Activated CD4-positive, alpha-beta T cell treated with anti-CD3 and anti-CD28 coated beads, Interleukin-2, Interleukin-4, amounts not matched to agents 100 ng/mL and 50 ng/mL, durations not matched to agents 16 hours and 8 hours (primary cell): ENCODE results near the gene RELL1.

Source experiments
- DNase-seq: peaks from one replicate; pipeline ENCODE4 v3.0.0-alpha.2; 2020; ENCODE audit warnings: low spot score

RELL1 gene, protein sequence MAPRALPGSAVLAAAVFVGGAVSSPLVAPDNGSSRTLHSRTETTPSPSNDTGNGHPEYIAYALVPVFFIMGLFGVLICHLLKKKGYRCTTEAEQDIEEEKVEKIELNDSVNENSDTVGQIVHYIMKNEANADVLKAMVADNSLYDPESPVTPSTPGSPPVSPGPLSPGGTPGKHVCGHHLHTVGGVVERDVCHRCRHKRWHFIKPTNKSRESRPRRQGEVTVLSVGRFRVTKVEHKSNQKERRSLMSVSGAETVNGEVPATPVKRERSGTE

DNA sequence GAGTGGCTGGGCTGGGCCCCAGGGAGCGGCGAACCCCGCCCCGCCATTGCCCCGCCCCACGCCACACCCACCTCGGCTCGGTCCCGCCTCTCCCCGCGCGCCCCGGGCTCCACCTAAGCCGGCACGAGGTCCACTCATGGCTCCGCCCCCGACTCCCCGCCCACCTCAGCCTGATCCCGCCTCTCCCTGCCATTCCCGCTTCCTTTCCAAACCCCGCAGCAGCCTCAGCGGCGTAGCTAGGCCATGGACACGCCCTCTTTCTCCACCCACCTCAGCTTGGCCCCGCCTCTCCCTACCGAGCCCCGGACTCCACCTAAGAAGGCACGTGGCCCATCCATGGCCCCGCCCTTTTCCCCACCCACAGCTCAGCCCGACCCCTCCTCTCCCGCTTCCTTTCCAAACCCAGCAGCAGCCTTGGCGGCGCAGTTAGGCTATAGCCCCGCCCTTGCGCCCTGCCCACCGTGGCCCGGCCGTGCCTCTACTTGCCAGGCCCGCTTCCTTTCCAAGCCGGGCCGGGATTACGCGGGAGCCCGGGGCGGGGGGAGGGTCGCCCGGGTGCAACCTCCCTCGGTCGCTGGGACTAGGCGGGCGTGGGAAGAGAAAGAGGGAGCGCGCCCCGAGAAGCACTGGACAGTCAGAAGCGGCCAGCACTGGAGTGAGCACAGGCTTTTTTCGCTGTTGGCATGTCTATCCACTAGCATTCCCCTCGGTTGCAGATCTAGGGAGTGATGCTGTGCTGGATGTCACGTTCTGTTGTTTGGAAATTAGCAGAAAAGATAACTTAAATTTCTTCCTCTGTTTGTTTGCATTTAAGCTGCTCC lies at the start of gene RELL1:
TSS of gene RELL1 (minus strand) at position 4 of the 821 bp plus-strand sequence. CDS start 89 bp downstream, outside the sequence.
- DNase-seq, result peak; percentile 100

DNA sequence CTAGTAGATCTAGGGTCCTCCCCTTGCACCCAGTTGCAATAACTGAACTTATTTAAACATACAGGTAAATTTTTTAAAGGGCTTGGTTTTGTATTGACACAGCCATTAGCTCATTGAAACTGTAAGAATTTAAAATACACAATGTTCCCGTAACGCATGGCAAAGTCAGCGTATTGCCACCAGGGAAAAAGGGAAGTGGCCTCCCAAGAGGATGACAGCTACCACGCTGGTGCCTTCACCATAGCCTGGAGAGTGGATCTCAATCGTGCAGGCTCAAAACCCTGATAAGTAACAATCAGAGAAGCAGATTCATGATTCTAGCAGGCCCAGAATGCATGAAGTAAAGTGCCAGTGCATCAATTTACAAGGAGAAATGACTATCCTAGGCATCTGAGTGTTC lies 49.4 kb upstream of the RELL1 start:
- DNase-seq, result no peak

DNA sequence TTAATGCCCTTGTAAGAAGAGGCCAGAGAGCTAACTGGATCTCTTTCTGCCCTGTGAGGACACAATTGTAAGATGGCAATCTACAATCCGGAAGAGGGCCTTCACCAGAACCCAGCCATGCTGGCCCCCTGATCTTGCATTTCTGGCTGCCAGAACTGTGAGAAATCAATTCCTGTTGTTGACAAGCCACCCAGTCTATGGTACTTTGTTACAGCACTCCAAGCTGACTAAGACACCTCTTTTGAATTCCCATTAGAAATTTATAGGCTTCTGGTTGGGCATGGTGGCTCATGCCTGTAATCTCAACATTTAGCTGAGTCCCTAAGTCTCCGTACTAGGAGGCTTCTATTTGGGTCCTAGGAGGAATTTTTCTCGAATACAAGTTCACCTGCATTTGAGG lies 48.8 kb upstream of the RELL1 start:
- DNase-seq, result no peak

DNA sequence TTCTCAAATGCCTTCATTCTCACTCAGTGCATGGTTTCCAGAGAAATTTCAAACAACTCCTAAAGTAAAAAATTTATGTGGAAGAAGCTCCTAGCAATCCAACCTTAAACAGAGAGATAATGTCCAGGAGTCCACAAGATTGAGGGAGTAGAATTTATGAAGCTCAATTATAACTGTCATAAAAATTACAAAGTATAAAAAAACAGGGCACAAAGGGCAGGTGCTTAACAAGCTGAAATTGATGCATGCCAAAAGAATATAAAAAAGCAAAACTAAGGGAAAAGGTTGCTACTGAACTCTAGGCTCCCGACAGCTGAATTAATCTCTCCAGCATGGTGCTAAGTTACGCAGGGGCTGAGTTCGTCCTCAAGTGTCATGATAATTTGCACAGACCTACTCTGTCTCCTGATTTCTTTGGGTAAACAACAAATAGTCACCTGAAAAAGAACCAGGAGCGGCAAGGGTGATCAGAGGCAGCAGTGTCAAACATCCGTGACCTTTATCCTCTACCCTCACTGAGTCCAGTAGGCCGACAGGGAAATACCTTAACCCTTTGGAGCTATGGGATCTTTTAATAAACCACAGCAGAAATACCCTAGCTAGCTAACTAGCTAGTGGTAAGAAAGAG lies 47.2 kb upstream of the RELL1 start:
- no peak for DNase-seq

DNA sequence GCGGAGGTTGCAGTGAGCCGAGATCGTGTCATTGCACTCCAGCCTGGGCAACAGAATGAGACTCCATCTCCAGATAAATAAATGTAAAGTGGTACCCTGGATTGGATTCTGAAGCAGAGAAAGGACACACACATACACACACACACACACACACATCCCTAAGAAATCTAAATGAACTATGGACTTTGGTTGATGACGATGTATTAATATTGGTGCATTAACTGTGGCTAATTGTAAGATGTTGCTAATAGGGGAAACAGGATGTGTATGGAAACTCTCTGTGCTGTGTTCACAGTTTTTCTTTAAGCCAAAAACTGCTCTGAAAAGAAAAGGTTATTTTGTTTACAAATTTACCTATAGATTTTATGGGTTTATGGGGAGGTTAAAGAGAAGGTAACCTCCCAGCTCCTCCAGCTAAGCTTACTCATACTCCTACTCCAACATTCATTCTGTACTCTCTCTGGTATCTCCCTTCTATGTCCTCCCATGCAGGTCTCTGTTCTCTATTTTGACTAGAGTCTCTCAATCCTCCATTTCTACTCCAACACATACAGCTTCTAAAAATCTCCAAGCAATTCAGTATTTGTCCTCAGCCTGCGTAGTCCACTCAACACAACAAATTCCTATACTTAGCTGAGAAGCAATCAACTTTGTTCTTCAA lies 46.5 kb upstream of the RELL1 start:
- no peak for DNase-seq

DNA sequence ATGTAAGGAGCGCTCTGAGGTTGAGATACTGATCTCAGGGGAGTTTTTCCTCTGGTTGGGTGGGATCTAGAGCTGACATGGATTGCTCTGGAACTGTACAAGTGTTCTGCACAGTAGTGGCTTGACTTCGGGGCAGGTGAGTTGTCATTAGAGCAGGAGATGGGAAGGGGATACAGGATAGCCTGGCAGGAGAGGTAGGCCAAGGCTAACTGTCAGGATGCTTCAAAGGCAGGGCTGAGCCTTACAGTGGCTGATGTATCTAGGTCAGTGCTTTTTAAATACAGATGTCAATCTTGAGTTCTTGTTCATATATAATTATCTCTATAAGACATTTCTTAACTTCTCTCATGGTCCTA lies 43.5 kb upstream of the RELL1 start:
- DNase-seq, result no peak

DNA sequence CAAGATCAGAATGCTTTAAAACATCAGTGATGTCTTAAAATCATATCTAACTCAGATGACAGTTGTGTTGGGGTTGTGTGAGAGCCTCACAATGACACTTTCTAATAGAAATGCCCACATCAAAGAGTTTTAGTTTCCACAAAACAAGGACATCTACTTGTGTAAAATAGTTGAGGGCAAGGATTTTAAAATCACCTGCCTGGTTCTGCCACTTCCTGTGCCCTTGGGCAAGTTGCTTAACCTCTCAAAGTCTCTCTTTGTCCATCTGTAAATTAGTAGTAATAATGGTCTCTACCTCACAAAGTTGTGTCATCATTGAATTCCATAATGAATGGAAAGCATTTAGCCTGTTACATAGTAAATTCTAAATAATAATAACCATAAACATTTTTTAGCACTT lies 41.9 kb upstream of the RELL1 start:
- no peak for DNase-seq

DNA sequence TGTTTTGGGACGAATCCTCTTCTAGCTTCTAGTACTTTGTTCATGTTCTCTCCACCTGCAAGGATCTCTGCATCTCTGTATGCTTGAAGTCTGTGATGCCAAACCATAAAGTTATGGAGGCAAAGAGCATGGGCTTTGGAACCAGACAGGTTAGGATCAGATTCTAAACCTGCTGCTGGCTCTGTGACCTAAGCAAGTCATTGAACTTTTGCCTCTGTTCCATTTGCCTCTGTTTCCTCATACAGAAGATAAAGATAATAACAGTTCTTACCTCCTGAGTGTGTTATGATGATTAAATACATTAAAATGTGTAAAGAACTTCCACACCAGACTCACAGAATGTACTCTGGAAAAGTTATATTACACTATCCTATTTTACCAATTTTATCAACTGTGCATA lies 41.5 kb upstream of the RELL1 start:
- no peak for DNase-seq

DNA sequence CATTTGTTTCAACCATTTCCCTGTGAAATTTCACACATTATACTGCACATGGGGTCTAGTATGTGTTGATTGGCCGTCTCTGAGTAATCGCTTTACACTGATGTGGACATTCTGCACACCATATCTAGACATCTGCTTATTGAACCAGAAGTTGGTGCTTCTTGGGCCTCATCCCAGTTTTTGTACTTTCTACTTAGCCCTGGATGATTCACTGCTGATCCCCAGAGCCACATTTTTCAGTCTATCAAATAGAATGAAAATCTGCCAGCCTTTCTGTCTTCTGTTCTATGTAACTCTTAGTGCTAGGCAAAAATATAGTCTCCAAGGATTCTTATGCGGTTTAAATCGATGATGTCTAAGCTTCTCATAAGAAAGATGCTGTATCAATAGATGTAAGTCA lies 40.5 kb upstream of the RELL1 start:
- DNase-seq, result no peak

DNA sequence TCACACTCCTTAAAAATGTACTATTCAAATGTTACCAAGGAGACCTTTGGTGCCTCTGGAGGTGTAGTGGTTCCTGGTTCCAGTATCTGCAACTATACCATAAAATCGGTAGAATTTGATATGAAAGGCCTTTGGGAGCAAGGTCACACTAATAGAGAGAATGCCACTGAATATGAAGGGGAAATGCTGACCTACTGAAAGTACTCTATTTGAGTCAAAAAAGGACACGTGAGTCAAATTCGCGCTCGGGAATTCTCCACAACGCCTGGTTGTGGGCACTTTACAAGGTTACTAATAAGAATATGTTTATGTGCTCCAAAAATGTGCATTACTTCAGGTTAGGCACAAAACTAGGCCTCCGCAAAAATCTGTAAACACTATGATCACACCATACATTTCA lies 39.5 kb upstream of the RELL1 start:
- DNase-seq, result peak; percentile 39

DNA sequence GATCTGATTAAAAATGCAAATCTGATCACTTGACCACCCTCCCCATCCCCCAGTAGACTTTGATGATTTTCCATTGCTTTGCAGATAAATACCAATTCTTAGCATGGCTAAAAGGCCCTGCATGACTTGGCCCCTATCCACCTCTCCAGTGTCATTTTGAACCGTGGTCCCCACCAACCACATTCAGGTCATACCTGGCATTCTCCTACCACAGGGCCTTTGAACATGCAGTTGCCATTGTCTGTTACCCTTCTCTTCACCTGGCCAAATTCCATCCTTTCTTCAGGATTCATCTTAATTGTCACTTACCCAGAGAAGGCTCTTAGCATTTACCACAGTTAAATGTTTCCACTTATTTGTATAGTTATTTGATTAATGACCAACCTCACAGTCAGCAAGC lies 36.9 kb upstream of the RELL1 start:
- DNase-seq, result no peak

DNA sequence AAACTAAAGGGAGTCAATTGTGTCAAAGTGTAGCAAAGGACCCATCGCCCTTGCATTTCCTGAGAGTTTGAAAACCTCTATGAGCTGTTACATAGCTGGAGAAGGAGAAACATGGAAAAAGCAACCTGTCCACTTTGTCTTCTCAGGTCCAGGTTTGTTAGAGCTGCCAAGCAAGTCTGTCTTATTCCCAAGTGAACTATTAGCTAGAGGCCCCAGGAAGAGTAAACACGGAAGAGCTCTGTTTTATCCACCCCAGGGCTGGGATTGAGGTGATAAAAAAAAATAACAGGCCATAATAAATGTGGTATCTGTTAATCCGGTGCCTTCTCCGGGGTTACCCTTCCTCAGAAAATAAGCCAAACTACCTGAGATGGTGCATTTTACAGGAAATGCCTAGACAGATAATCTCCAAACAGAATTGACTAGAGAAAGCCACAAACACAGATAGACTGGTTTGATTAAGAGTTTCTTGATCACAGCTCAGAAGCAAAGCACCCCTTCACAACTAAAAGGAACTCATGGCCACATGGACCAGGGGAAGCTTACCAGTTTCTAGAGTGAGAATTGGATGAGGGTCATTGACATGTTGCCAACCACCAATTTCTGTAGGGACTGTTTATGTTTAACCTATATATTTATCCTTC lies 35.9 kb upstream of the RELL1 start:
- peak; percentile 80 for DNase-seq

DNA sequence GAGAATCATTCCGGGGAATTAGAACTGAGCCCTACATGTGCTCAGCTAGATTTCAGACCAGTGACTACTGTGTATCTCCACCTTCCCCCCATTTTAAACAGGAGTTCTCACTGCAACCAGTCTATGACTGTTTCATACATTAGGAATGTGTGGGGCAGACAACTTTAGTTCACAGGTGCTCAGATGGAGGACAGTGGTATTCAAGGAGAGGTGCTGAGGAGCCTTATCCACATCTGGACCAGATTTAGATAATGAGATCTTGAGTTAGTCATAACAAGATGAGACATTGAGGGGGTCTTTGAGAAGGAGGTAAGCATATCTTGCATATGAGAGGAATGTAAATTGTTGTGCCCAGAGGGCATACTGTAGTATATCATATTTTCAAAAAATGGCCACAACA lies 32.8 kb upstream of the RELL1 start:
- no peak for DNase-seq

DNA sequence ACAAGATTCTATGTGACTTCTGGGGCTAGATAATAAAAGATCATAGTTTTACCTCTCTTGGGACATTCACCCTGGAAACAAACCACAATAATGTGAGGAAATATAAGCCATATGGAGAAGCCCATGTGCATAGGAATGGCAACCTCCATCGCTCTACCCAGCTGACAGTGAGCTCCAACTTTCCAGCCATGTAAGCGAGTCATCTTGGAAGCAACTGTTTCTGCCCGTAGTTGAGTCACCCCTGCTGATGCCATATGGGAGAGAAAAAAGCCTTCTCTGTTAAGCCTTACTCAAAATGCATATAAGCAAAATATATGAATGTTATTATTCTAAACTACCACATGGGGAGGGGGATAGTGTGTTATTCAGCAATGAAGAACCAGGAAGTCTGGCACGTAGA lies 31.4 kb upstream of the RELL1 start:
- DNase-seq, result peak; percentile 46

DNA sequence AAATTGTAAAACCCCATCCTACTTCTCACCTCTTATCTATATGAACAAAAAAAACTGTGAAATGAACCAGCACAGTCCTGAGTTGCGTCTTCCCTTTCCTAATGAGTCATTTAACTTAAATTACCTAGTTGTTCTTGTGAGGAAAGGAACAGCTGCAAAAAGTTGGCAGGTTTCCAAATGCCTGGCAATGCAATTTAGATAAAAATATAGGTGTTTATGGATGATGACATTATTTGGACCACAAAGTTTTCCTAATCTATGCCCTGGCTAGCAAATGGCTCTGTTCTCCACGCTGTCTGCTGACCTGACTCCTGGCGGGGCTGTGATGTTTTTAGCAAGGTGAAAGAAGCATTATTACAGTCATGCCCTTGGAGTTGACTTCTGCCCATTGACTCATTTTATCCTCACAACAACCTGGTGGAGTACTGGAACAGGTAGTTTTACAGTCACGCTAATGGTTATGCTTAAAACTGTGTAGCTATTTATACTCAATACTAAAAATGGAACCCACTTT lies 29.8 kb upstream of the RELL1 start:
- peak; percentile 85 for DNase-seq

DNA sequence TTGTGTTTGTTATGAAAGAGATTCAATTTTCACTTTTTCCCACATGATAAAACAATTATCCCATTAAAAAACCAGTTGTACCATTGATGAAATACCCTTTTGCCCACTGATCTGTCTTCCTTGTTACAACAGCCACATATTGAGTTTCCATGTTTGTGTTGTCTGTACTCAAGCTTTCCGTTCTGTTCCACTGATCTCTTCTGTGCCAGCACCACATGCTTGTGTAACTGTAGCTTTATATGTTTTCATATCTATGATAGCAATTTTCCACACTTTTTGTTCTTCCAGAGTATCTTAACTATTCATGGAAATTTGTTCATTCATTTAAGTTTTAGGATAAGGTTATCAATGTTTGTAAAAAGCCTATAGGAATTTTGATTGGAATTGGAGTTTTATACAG lies 24.3 kb upstream of the RELL1 start:
- DNase-seq, result no peak

DNA sequence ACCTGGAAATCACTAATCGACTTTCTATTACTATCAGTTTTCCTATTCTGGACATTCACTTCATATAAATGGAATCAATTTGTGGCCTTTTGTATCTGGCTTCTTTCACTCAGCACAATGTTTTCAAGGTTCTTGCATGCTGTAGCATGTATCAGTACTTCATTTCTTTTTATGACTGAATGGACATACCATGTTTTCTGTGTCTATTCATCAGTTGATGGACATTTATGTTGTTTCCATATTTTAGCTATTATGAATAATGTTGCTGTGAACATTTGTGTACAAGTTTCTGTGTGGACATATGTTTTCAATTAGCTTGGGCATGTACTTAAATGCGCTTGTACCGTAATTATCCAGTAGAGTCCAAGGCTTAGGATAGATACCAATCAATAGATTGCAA lies 19.9 kb upstream of the RELL1 start:
- DNase-seq, result no peak

DNA sequence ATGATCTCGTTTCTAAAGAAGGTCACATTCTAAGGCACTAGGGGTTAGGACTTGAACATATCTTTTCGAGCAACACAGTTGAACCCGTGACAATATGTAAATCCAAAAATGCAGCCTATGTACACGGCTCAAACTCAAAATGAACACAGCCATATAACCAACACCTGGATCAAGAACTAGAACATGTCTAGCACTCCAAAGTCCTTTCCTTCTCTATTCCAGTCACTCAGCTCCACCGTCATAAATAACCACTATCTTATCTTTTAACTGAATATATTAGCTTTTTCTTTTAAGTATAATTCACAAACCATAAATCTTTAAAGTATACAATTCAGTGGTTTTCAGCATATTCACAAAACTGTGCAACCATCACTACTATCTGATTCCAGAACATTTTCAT lies 19.4 kb upstream of the RELL1 start:
- DNase-seq, result no peak

DNA sequence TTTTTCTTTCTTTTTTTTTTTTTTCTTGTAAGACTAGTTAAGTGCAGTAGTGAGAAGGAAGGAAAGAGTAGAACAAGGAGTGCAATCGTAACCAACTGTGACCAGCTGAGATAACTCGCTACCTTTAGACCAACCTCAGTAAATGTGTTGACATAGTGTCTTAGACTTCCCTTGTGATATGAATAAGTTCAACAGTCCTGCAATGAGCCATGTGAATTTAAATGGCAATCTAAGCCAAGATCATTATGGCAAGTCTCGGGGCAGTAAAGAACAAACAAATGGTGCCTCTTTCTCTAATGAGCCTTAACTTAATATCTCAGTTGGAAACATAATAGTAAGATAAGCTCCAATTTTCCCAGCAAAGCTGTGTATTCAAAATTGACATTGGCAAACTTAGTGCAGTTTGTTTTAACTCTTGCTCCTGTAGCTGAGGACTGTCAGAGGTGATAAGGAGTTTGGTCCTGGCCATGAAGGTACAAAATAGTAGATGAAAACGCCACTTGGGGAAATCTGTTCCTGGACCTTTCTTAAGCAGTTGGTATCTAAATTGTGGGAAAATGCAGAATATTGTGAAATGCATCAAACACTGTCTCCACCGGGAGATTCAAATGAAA lies 13.8 kb upstream of the RELL1 start:
- DNase-seq, result no peak

DNA sequence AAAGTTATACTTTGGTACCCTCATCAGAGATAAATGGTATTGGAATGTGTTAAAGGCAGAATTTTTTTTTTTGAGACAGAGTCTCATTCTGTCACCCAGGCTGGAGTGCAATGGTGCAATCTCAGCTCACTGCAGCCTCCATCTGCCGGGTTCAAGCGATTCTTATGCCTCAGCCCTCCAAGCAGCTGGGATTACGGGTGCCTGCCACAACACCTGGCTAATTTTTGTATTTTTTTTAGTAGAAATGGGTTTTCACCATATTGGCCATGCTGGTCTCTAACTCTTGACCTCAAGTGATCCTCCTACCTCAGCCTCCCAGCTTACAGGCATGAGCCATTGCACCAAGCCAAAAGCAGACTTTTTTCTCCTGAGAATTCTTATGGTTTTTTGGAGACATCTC lies 11.4 kb upstream of the RELL1 start:
- no peak for DNase-seq

DNA sequence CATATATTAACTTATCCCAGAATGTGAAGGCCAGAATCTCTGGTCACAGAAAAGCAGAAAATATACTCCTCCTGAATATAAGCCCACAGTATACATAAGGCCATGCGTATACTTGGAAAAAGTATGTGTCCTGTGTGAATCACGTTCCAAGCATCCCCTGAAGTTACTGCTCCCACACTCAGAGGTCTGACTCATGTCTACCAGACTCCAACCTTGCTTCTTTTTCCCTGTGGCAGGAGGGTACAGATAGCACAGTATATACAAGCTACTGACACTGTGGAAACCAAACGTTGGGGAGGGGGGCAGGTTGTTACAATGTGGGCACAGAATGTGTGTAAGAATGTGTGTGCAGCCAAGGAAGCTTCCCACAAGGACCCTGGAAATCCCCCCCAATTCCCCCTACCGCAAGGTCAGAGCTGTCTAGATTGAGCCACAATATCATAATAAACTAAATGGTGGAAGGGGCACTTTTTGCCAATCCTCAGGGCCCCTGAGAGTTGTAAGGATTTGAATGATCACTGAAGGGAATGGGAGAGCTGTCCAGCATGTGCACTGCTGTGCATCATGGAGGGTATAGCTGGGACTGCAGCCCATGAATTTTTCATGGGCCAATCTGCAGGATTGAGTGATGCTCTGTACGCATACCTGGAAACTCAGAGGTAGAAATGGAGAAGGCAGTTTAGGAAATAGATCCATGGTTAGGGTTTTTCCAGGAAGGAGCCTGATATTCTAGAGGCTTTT lies 7.4 kb upstream of the RELL1 start:
- no peak for DNase-seq
